HCT116 (cell line): ENCODE results near the gene TBC1D12.

ENCODE experiments used
- CBX3 ChIP-seq: IDR thresholded peaks from 2 replicates; pipeline ENCODE4 v1.6.1; 2012; ENCODE audit warnings: low read depth
- TF ChIP-seq, protein P1 (sequence below), 3 experiments: fragments of 200-600 bp in 1 of 3; sonication (generic) in 1 of 3; IDR thresholded peaks in 2 of 3; conservative IDR thresholded peaks in 1 of 3; 2 replicates each; pipeline ENCODE4 v1.5.1; 2012 to 2017; ENCODE audit warnings: low read depth in 2 of 3, low read length in 2 of 3, antibody characterized with exemption in 1 of 3, borderline replicate concordance in 1 of 3, control low read depth in 1 of 3, mild to moderate bottlenecking in 1 of 3, mixed read lengths in 1 of 3, mixed run types in 1 of 3, moderate library complexity in 1 of 3; ENCODE audit not compliant: insufficient read depth in 1 of 3

DNA sequence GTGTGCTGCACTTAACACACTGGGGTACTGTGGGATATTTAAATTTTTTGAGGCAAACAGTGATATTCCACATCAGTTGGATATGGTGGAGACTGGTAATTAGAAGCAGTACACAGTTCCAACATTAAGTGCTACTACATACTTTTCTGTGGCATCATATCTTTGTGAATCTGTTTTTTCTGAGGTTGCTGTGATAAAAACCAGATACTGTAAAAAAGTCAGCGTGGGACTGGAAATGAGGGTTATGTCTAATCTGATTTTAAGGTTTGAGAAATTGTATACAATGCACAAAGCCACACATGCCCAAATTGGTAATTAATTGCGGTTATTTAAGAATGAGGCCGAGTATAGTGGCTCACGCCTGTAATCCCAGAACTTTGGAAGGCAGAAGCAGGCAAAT lies 41.2 kb downstream of the TBC1D12 start:
- TF ChIP-seq, protein P1, sequence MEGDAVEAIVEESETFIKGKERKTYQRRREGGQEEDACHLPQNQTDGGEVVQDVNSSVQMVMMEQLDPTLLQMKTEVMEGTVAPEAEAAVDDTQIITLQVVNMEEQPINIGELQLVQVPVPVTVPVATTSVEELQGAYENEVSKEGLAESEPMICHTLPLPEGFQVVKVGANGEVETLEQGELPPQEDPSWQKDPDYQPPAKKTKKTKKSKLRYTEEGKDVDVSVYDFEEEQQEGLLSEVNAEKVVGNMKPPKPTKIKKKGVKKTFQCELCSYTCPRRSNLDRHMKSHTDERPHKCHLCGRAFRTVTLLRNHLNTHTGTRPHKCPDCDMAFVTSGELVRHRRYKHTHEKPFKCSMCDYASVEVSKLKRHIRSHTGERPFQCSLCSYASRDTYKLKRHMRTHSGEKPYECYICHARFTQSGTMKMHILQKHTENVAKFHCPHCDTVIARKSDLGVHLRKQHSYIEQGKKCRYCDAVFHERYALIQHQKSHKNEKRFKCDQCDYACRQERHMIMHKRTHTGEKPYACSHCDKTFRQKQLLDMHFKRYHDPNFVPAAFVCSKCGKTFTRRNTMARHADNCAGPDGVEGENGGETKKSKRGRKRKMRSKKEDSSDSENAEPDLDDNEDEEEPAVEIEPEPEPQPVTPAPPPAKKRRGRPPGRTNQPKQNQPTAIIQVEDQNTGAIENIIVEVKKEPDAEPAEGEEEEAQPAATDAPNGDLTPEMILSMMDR (IDR thresholded peaks at IDR 0.05 in 2 of 3, conservative IDR thresholded peaks at IDR 0.05 in 1 of 3; ENCODE audit: borderline replicate concordance in 1 of 3, insufficient read depth in 1 of 3, low read depth in 2 of 3, low read length in 2 of 3), result no peak
- no peak for TF ChIP-seq CBX3
